ENCODE data around the gene NCF2. TPM values are rescaled to one million over a fixed set of nuclear protein-coding genes. Genes with fewer than 3 reads are reported as not detected.

NCF2 gene
- total and polyA plus RNA-seq, 2 donors (not counting 3 experiments of a cell fraction or from before 2014, with no cell fraction given): 0.03 TPM; not detected in 1

DNA sequence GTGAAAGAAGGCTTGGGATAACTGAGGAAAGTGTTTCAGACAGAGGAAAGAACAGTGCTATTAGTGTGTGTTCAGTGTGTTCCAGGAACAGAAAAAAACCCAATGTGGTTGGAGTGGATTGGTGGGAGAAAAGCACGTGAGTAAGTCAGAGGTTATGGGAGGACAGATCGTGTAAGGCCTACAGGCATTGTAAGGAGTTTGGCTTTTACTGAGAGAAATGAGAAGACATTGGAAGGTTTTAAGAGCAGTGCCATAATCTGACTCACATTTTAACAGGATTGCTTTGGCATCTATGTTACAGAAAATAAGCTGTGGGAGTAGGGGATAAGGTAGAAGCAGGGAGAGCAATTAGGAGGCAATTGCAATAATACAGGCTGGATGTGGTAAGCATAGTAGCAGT, 40.5 kb upstream of the NCF2 start:
- no peak overlapping the region for H3K27ac ChIP-seq (ENCODE audit: insufficient read depth, low read depth, low read length)
- H3K9me3 ChIP-seq (replicated peaks; ENCODE audit: control insufficient read depth, insufficient read depth, low read length): no peaks in the 10 kb centered on the region
- no peaks in the 10 kb centered on the region for H3K9me1 ChIP-seq (replicated peaks; ENCODE audit: control insufficient read depth, extremely low read depth, insufficient read depth, low read length)
- peaks cover 66% of the 10 kb centered on the region for H3K79me2 ChIP-seq (ENCODE audit: control insufficient read depth, insufficient read depth, low read length)
- H2AFZ ChIP-seq (ENCODE audit: low read depth, low read length): no peak overlapping the region
- peaks cover 5 to 23% of the 10 kb centered on the region in 2 experiments for H3K36me3 ChIP-seq (ENCODE audit: control insufficient read depth in 2 of 2, extremely low read depth in 1 of 2, insufficient read depth in 2 of 2, low read length in 2 of 2)
- no TSS peak for BruUV-seq (replicated peaks)
- H3K4me3 ChIP-seq (replicated peaks in 1 of 3; ENCODE audit: insufficient read depth in 1 of 3, low read depth in 1 of 3, low read length in 3 of 3): no peak overlapping the region
- DNase-seq (ENCODE audit: low read depth, low spot score): no peak
- H3K4me1 ChIP-seq (ENCODE audit: control insufficient read depth, extremely low read depth, insufficient read depth, low read length): peaks cover 35% of the 10 kb centered on the region
- FAIRE-seq: no peak
- H3K4me2 ChIP-seq (ENCODE audit: insufficient read depth, low read length): no peak overlapping the region
- ChIA-PET CTCF (interaction anchor here (5.6 kb wide), 1 partner anchor 285 kb away, joined by 46 read pairs; no protein-coding TSS in a partner anchor), POLR2A (no interaction called here)
- intact Hi-C loops (cut with micrococcal nuclease): loop anchor here (10.0 kb wide), 2 partner anchors 1034 to 1744 kb away; no protein-coding TSS in a partner anchor
- dilution Hi-C loops (cut with MboI; ENCODE audit: extremely low pct_ligation_motif_present, low sequenced_read_pairs): no loop called here
- TF ChIP-seq, protein P1, sequence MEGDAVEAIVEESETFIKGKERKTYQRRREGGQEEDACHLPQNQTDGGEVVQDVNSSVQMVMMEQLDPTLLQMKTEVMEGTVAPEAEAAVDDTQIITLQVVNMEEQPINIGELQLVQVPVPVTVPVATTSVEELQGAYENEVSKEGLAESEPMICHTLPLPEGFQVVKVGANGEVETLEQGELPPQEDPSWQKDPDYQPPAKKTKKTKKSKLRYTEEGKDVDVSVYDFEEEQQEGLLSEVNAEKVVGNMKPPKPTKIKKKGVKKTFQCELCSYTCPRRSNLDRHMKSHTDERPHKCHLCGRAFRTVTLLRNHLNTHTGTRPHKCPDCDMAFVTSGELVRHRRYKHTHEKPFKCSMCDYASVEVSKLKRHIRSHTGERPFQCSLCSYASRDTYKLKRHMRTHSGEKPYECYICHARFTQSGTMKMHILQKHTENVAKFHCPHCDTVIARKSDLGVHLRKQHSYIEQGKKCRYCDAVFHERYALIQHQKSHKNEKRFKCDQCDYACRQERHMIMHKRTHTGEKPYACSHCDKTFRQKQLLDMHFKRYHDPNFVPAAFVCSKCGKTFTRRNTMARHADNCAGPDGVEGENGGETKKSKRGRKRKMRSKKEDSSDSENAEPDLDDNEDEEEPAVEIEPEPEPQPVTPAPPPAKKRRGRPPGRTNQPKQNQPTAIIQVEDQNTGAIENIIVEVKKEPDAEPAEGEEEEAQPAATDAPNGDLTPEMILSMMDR (IDR thresholded peaks at IDR 0.05; ENCODE audit: extremely low read depth in 1 of 2, insufficient read depth in 1 of 2, low read depth in 1 of 2, low read length in 2 of 2): no peak
- TF ChIP-seq MYC (IDR thresholded peaks at IDR 0.05; ENCODE audit: low read depth, low read length) (no peak), GATA2 (IDR thresholded peaks at IDR 0.05; ENCODE audit: insufficient read depth, insufficient read length, low read depth, low read length) (no peak), EZH2 (IDR thresholded peaks at IDR 0.05; ENCODE audit: borderline replicate concordance, low read depth, low read length, severe bottlenecking) (no peak), POLR2A (IDR thresholded peaks at IDR 0.05; ENCODE audit: low read depth, low read length) (no peak), POLR2AphosphoS5 (IDR thresholded peaks at IDR 0.05; ENCODE audit: insufficient read depth, low read depth, low read length) (no peak), JUN (IDR thresholded peaks at IDR 0.05; ENCODE audit: borderline replicate concordance, insufficient read depth, insufficient read length, low read depth) (no peak), FOS (IDR thresholded peaks at IDR 0.05; ENCODE audit: borderline replicate concordance, insufficient read depth, low read length) (no peak)
- TF ChIP-seq, protein P2, sequence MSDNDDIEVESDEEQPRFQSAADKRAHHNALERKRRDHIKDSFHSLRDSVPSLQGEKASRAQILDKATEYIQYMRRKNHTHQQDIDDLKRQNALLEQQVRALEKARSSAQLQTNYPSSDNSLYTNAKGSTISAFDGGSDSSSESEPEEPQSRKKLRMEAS (IDR thresholded peaks at IDR 0.05; ENCODE audit: insufficient read depth, insufficient read length): no peak
- no peaks in the 10 kb centered on the region for H3K27me3 ChIP-seq (ENCODE audit: control insufficient read depth in 2 of 2, insufficient read depth in 2 of 2, low read length in 2 of 2)
- no peak overlapping the region for H3K9ac ChIP-seq (replicated peaks; ENCODE audit: extremely low read depth, insufficient read depth, low read length)
- peaks cover 4% of the 10 kb centered on the region for H4K20me1 ChIP-seq (replicated peaks; ENCODE audit: control insufficient read depth, extremely low read depth, insufficient read depth, low read length)

Measured in endothelial cell of umbilical vein (primary cell).